GM12878 (cell line): ENCODE data around the gene IFT81.

Experiments used
- BHLHE40 ChIP-seq, 2 experiments: fragments of 450-650 bp in 1 of 2; IDR thresholded peaks; 2 replicates each; pipeline ENCODE4 v1.6.1; 2011 to 2017; ENCODE audit warnings: low read depth in 2 of 2, borderline replicate concordance in 1 of 2, improper control_type of control experiment in 1 of 2, low read length in 1 of 2, mild to moderate bottlenecking in 1 of 2
- CBX3 ChIP-seq: fragments of 200-600 bp; sonication (generic); IDR thresholded peaks from 2 replicates; pipeline ENCODE4 v1.6.1; 2016; ENCODE audit warnings: low read depth, borderline replicate concordance
- CEBPB ChIP-seq, 2 experiments: fragments of 150-350 bp in 1 of 2; IDR thresholded peaks; 2 replicates each; pipeline ENCODE4 v1.6.1; 2012 to 2014; ENCODE audit warnings: low read depth in 2 of 2, low read length in 2 of 2, borderline replicate concordance in 1 of 2, inconsistent platforms in 1 of 2
- CTCF ChIP-seq, 3 experiments: IDR thresholded peaks in 2 of 3; conservative IDR thresholded peaks in 1 of 3; 2 replicates each; pipeline ENCODE4 v1.5.1; 2011; ENCODE audit warnings: low read depth in 3 of 3, low read length in 3 of 3, mild to moderate bottlenecking in 3 of 3, control low read depth in 2 of 3, moderate library complexity in 2 of 3, inconsistent platforms in 1 of 3, mixed read lengths in 1 of 3; ENCODE audit not compliant: control insufficient read depth in 2 of 3, insufficient read depth in 1 of 3; ENCODE audit errors: extremely low read depth in 1 of 3
- EP300 ChIP-seq, 2 experiments: fragments of 150-350 bp in 1 of 2; IDR thresholded peaks; 2 replicates each; pipeline ENCODE4 v1.6.1; 2011 to 2012; ENCODE audit warnings: low read depth in 2 of 2, low read length in 2 of 2, borderline replicate concordance in 1 of 2, improper control_type of control experiment in 1 of 2, inconsistent platforms in 1 of 2; ENCODE audit not compliant: control insufficient read depth in 1 of 2
- GABPA ChIP-seq: IDR thresholded peaks from 2 replicates; pipeline ENCODE4 v1.6.1; 2014; ENCODE audit warnings: antibody characterized with exemption, low read depth, mild to moderate bottlenecking, inconsistent platforms
- JUND ChIP-seq: IDR thresholded peaks from 2 replicates; pipeline ENCODE4 v1.6.1; 2012; ENCODE audit warnings: low read depth, mild to moderate bottlenecking, low read length, improper control_type of control experiment, moderate library complexity
- POLR2AphosphoS5 ChIP-seq: IDR thresholded peaks from 2 replicates; pipeline ENCODE4 v1.6.1; 2011; ENCODE audit warnings: mild to moderate bottlenecking, low read length, inconsistent platforms
- SIN3A ChIP-seq: IDR thresholded peaks from 2 replicates; pipeline ENCODE4 v1.6.1; 2012; ENCODE audit warnings: low read depth, low read length, improper control_type of control experiment
- SRF ChIP-seq, 2 experiments: IDR thresholded peaks; 2 replicates each; pipeline ENCODE4 v1.6.1; 2011; ENCODE audit warnings: low read depth in 2 of 2, low read length in 2 of 2, mild to moderate bottlenecking in 1 of 2, moderate library complexity in 1 of 2
- SUZ12 ChIP-seq: fragments of 200-600 bp; sonication (generic); IDR thresholded peaks from one replicate; pipeline ENCODE4 v1.6.1; 2018; ENCODE audit warnings: antibody characterized with exemption, mild to moderate bottlenecking; ENCODE audit not compliant: unreplicated experiment
- TF ChIP-seq, protein P1 (sequence below): IDR thresholded peaks from 2 replicates; pipeline ENCODE4 v1.6.1; 2012; ENCODE audit warnings: mild to moderate bottlenecking, low read depth, low read length

DNA sequence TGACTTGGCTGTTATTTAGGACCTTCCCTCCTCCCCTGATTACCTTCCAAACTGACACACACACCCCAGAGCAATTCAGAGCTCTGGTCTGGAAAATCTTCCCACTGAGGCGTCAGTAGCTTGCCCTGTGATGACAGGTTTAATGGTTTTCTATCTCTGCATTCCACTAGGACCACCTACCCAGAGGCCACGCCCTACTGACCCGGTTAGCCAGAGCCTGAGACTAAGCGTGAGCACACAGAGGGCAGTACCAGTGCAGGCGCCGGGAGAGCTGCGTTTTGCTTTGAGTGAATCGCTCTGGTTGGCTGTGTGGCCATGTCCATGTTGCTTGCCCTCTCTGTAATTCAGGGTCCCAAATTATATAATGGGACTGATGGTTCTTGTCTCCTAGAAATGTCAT, 120.7 kb downstream of the IFT81 start:
- TF ChIP-seq SUZ12 (no peak), SRF (IDR thresholded peaks at IDR 0.05; ENCODE audit: low read depth in 2 of 2, low read length in 2 of 2) (no peak), GABPA (no peak), CTCF (IDR thresholded peaks at IDR 0.05 in 2 of 3, conservative IDR thresholded peaks at IDR 0.05 in 1 of 3; ENCODE audit: control insufficient read depth in 2 of 3, extremely low read depth in 1 of 3, insufficient read depth in 1 of 3, low read depth in 3 of 3, low read length in 3 of 3) (no peak), POLR2AphosphoS5 (no peak), CEBPB (IDR thresholded peaks at IDR 0.05; ENCODE audit: borderline replicate concordance in 1 of 2, low read depth in 2 of 2, low read length in 2 of 2) (no peak), BHLHE40 (IDR thresholded peaks at IDR 0.05; ENCODE audit: borderline replicate concordance in 1 of 2, low read depth in 2 of 2, low read length in 1 of 2) (no peak), JUND (no peak), SIN3A (no peak), CBX3 (no peak), EP300 (IDR thresholded peaks at IDR 0.05; ENCODE audit: borderline replicate concordance in 1 of 2, control insufficient read depth in 1 of 2, low read depth in 2 of 2, low read length in 2 of 2) (no peak)
- TF ChIP-seq, protein P1, sequence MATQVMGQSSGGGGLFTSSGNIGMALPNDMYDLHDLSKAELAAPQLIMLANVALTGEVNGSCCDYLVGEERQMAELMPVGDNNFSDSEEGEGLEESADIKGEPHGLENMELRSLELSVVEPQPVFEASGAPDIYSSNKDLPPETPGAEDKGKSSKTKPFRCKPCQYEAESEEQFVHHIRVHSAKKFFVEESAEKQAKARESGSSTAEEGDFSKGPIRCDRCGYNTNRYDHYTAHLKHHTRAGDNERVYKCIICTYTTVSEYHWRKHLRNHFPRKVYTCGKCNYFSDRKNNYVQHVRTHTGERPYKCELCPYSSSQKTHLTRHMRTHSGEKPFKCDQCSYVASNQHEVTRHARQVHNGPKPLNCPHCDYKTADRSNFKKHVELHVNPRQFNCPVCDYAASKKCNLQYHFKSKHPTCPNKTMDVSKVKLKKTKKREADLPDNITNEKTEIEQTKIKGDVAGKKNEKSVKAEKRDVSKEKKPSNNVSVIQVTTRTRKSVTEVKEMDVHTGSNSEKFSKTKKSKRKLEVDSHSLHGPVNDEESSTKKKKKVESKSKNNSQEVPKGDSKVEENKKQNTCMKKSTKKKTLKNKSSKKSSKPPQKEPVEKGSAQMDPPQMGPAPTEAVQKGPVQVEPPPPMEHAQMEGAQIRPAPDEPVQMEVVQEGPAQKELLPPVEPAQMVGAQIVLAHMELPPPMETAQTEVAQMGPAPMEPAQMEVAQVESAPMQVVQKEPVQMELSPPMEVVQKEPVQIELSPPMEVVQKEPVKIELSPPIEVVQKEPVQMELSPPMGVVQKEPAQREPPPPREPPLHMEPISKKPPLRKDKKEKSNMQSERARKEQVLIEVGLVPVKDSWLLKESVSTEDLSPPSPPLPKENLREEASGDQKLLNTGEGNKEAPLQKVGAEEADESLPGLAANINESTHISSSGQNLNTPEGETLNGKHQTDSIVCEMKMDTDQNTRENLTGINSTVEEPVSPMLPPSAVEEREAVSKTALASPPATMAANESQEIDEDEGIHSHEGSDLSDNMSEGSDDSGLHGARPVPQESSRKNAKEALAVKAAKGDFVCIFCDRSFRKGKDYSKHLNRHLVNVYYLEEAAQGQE, result no peak
